Stromal cell of bone marrow (primary cell): ENCODE data around the gene UBB.

Experiments used
- DNase-seq: peaks from one replicate; pipeline ENCODE4 v3.0.0-alpha.2; 2012; ENCODE audit warnings: low read depth

Gene UBB

DNA sequence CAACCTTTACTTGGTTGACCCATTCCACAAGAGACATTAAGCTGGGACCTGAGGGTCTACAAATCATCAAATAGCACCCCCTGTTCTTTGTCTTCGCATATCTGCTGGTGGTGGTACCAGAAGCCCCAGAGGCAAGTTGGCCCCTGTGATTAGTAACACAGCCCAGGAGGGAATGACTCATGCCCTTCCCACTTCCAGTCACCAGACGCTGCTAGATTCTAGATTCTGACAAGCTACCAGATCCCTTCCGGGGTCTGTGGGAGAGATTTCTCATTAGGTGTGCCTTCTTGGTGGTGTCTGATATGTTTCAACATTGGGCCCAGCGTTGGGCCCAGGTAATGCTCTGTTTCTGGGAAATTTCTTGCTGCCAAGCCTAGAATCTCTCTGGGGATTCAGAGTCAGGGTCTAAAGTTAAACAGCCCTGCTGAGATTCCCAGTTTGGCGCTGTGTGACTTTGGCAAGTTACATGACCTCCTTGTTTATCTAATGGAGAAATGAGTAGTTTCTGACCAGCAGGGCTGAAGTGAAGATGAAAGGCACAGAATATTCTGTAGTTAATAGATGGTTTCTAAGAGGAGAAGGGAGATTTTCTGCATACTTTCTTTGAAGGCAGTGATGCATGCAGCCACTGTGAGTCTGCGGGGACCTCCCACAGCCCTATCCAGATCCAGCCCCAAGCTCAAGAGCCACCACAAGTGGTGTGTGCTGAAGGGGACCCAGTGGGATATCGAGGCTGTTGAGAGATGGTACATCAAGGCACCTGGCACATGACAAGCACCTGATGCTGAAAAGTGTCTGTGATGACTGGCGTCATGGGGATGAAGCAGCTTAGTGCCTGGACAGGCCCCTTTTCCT lies 38.4 kb downstream of the UBB start:
- peak; percentile 87 for DNase-seq

DNA sequence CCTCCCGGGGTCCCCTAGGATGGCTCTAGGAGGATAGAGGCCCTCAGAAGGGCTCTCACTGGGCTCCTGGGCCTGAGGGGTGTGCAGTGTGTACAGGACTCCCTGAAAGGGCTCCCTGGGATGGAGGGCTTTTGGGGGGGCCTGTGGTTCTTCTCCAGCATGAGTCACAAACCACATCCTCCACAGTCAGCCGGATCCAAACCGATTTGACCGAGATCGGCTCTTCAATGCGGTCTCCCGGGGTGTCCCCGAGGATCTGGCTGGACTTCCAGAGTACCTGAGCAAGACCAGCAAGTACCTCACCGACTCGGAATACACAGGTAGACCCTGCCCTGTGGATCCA lies 39.0 kb downstream of the UBB start:
- DNase-seq: peak; percentile 75

DNA sequence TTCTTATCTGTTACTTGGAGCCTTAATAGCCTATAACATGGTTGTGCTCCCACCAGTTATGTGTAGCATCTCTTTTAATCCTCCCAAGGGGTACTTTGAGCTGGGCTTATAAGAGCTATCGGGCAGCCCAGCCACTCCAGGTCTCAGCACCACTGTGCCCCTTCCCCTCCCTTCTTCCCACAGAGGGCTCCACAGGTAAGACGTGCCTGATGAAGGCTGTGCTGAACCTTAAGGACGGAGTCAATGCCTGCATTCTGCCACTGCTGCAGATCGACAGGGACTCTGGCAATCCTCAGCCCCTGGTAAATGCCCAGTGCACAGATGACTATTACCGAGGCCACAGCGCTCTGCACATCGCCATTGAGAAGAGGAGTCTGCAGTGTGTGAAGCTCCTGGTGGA lies 41.5 kb downstream of the UBB start:
- no peak for DNase-seq

DNA sequence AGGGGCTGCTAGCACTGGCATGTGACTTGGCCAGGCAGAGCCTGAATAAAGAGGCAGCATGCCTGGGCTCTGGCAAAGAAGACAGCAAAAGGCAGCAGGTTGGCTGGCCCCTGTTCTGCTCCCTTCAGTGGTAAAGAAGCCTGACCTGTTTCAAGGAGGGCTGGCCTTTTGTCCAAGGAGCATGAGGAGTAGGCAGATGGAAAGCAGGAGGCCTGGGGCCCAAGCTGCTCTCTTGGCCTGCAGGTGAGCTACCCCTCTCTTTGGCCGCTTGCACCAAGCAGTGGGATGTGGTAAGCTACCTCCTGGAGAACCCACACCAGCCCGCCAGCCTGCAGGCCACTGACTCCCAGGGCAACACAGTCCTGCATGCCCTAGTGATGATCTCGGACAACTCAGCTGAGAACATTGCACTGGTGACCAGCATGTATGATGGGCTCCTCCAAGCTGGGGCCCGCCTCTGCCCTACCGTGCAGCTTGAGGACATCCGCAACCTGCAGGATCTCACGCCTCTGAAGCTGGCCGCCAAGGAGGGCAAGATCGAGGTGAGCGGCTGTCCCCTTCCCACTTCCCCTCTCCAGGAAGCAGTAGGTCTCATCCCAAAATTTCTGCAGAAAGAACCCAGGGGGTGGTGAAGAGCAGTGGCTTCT lies 42.5 kb downstream of the UBB start:
- no peak for DNase-seq

DNA sequence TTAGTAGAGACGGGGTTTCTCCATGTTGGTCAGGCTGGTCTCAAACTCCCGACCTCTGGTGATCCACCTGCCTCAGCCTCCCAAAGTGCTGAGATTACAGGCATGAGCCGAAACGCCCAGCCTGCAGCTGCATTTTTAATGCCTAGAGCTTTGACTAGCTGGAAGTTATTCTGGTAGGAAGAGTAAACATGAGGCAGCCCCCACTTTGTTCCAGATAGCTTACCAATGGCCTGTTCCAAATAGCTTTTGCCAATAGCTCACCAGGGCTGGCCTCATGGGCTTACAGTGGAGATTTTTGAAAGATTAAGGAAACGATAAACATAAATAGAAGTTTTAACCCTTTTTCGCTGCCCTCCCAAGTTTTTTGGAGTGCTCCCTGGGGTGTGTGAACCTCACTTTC lies 44.3 kb downstream of the UBB start:
- DNase-seq: no peak

DNA sequence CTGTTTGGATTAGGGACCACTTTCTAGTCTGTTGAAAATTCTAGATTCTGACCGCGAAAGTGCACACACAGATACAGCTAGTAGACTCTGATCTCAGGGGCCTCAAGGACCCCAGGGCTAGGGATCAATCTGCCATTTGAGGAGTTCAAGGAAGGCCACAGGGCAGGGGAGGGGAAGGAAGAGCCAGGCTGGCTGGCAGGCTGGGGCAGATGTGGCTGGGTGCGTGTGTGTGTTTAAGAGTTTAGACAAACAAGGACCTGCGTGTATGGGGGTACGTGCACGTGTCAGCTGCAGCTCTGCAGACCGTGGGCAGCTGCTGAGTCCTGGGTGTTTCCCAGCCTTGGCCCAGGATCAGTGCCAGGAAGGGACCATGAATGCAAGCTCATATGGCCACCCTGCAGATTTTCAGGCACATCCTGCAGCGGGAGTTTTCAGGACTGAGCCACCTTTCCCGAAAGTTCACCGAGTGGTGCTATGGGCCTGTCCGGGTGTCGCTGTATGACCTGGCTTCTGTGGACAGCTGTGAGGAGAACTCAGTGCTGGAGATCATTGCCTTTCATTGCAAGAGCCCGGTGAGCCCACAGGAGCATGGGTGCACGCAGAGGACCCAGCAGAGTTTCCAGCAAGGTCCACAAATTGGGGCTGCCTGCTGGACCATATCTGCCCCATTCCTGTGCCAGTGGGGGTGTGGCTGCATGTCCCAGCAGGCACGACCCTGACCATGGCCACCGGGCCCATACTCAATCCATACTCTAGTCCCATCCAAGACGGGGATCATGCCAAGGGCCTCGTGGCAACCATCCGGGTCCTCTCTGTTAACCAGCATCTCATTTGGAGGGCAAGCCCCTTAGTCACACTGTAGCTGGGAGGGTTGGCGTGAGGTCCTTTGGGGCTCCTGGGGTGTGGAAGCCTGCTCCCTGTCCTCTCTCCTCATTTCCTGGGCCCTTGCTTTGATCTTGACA lies 45.1 kb downstream of the UBB start:
- no peak for DNase-seq

DNA sequence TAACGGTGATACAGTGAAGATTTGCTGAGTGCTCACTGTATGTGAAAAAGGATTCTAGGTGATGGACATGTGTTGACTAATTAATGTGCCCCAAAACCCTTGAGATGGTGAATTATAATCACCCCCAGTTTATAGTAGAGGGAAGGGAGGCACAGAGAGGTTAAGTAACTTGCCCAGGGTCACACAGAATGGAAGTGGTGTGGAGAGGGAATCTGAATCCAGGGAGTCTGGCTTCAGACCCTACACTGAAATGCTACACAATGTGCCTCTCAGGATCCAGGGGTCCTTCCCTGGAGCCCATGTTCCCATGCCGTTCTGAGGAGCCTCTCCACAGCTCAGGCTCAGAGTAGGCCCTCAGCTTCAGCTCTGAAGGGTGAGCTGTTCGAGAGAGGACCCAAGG lies 46.1 kb downstream of the UBB start:
- DNase-seq: no peak

DNA sequence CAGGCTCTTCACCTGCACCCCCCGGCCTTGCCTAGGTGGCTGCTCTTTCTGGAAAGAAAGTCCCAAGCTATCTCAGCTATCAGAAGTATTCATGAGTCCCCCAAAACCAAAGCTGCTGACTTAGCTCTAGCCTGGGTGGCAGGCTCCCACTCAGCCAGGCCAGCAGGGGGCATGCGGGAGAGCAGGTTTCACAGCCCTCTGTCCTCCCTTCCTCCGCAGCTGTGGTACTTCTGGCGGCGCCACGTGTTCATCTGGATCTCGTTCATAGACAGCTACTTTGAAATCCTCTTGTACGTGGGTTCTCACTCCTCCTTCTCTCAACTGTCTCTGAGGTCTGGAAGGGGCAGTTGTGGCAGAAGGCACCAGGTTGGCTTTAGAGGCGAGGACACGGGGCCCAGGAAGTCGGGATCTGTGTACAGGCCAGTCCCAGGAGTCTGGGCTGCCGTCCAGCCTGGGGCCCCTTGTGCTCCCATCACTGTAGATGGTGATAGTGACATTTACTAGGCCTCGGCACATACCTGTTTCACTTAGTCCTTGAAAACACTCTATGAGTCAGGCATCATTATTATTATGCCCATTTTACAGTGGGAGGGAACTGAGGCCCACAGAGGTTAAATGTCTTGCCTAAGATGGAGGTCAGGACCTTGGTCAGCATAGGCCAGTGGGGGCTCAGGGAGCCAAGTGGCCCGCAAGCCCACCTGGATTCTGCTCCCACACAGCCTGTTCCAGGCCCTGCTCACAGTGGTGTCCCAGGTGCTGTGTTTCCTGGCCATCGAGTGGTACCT lies 47.4 kb downstream of the UBB start:
- DNase-seq: no peak

DNA sequence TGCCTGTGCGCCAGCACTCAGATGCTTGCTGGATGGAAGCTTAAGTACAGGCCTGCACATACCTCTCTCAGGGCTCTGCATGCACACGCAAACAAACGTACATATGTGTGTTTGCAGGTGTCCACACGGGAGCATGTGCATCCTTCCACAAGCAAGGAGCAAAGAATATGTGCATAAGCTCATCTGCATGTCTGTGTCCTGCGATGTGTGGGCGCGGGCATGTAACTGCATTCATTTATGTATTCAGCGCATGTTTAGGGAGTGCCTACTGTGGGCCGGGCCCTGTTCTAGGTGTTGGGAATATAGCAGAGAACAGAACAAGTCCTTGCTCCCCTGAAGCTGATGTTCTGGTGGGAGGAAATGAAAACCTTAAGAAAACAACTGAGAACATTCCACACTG lies 48.2 kb downstream of the UBB start:
- no peak for DNase-seq

DNA sequence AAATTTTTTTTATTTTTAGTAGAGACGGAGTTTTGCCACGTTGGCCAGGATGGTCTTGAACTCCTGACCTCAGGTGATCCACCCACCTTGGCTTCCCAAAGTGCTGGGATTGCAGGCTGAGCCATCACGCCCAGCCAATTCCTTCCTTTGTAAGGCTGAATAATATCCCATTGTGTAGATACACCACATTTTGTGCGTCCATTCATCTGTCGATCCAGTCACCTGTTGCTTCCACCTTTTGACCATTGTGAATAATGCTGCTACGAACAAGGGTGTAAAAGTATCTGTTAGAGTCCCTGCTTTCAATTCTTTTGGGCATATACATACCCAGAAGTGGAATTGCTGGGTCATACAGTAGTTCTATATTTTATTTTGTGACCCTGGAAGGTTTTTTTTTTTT lies 49.8 kb downstream of the UBB start:
- no peak for DNase-seq

DNA sequence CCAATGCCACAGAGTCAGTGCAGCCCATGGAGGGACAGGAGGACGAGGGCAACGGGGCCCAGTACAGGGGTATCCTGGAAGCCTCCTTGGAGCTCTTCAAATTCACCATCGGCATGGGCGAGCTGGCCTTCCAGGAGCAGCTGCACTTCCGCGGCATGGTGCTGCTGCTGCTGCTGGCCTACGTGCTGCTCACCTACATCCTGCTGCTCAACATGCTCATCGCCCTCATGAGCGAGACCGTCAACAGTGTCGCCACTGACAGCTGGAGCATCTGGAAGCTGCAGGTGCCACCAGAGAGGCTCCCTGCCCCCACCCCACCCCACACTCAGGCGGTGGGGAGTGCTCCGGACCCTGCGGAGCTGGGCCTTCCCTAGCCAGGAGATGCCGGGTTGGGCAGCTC lies 51.1 kb downstream of the UBB start:
- DNase-seq: no peak
